ENCODE data around the gene EPYC. TPM values are rescaled to one million over a fixed set of nuclear protein-coding genes. Genes with fewer than 3 reads are reported as not detected.

EPYC gene
- total and polyA plus RNA-seq, 10 of the 15 experiments (the other 5 are each of a cell fraction or from before 2014, with no cell fraction given), result not detected

DNA sequence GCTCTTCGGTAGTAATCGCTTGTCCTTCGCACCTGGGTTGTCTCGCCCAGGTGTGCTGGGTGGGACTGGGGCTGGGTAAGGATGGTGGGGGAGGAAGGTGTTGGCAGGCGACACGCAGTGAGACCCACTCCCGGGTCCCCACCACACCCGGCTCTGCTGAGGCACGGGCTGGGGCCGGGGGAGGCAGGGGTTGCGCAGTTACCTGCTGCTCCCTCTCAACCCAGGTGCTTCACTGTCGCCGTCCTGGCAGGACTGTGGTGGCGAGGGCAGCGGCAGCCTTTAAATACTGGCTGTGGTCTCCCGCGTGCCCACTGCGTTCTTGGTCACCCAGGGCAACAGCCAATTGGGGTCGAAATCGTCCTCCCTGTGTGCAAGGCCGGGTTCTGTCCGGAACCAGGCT lies 49.9 kb downstream of the EPYC start, which contains the start of gene CCER1 (continued):
- TF ChIP-seq, protein P1, sequence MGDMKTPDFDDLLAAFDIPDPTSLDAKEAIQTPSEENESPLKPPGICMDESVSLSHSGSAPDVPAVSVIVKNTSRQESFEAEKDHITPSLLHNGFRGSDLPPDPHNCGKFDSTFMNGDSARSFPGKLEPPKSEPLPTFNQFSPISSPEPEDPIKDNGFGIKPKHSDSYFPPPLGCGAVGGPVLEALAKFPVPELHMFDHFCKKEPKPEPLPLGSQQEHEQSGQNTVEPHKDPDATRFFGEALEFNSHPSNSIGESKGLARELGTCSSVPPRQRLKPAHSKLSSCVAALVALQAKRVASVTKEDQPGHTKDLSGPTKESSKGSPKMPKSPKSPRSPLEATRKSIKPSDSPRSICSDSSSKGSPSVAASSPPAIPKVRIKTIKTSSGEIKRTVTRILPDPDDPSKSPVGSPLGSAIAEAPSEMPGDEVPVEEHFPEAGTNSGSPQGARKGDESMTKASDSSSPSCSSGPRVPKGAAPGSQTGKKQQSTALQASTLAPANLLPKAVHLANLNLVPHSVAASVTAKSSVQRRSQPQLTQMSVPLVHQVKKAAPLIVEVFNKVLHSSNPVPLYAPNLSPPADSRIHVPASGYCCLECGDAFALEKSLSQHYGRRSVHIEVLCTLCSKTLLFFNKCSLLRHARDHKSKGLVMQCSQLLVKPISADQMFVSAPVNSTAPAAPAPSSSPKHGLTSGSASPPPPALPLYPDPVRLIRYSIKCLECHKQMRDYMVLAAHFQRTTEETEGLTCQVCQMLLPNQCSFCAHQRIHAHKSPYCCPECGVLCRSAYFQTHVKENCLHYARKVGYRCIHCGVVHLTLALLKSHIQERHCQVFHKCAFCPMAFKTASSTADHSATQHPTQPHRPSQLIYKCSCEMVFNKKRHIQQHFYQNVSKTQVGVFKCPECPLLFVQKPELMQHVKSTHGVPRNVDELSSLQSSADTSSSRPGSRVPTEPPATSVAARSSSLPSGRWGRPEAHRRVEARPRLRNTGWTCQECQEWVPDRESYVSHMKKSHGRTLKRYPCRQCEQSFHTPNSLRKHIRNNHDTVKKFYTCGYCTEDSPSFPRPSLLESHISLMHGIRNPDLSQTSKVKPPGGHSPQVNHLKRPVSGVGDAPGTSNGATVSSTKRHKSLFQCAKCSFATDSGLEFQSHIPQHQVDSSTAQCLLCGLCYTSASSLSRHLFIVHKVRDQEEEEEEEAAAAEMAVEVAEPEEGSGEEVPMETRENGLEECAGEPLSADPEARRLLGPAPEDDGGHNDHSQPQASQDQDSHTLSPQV (IDR thresholded peaks at IDR 0.05), result no peak

DNA sequence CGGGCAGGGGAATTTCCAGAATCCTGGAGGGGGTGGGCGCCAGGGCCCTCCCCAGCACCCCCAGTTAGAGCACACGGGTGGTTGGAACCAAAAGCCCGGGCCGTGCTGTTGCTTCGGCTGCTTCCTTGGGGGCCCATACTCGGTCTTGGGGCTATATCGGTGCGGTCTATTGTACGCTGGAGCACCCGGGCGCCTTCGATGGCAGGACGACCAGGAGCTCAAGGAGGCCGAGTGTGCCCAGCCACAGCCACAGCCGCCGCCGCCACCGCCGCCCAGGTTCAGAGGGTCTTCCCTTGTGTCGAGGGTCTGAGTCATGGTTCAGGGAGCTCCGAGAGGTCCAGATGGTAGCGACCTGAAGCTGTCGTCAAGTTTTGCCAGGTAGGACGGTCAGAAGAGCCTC lies 50.3 kb downstream of the EPYC start:
- Histone ChIP-seq H3K4me1 (ENCODE audit: control insufficient read depth, insufficient read depth, low read length) (no peaks in the 10 kb centered on the region), H3K9ac (ENCODE audit: control insufficient read depth, insufficient read depth, low read length) (no peak overlapping the region), H3K36me3 (ENCODE audit: control insufficient read depth in 2 of 2, insufficient read depth in 2 of 2, low read length in 1 of 2) (no peaks in the 10 kb centered on the region), H2AFZ (ENCODE audit: control insufficient read depth, low read depth, low read length) (no peak overlapping the region), H3K27me3 (replicated peaks in 1 of 2; ENCODE audit: control insufficient read depth in 2 of 2, insufficient read depth in 2 of 2, low read length in 1 of 2) (no peaks in the 10 kb centered on the region), H3K4me2 (ENCODE audit: control insufficient read depth, insufficient read depth) (no peak overlapping the region), H3K4me3 (no peak overlapping the region), H3K27ac (ENCODE audit: control insufficient read depth, insufficient read depth) (no peak overlapping the region), H3K9me3 (replicated peaks; ENCODE audit: control insufficient read depth, insufficient read depth, low read length) (no peaks in the 10 kb centered on the region), H3K79me2 (ENCODE audit: control insufficient read depth, insufficient read depth, low read length) (no peaks in the 10 kb centered on the region), H4K20me1 (ENCODE audit: control insufficient read depth, insufficient read depth) (no peaks in the 10 kb centered on the region)
- ChIA-PET CTCF (no interaction called here), POLR2A (no interaction called here), SMC1A (ENCODE audit: uncharacterized antibody, unreplicated experiment) (no interaction called here), RAD21 (ENCODE audit: unreplicated experiment) (no interaction called here)
- TF ChIP-seq SIN3A (IDR thresholded peaks at IDR 0.05; ENCODE audit: low read depth, low read length), result no peak
- no peak for TF ChIP-seq BCL11A (IDR thresholded peaks at IDR 0.05; ENCODE audit: low read depth, low read length)
- TF ChIP-seq, protein P2, sequence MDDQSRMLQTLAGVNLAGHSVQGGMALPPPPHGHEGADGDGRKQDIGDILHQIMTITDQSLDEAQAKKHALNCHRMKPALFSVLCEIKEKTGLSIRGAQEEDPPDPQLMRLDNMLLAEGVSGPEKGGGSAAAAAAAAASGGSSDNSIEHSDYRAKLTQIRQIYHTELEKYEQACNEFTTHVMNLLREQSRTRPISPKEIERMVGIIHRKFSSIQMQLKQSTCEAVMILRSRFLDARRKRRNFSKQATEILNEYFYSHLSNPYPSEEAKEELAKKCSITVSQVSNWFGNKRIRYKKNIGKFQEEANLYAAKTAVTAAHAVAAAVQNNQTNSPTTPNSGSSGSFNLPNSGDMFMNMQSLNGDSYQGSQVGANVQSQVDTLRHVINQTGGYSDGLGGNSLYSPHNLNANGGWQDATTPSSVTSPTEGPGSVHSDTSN (IDR thresholded peaks at IDR 0.05; ENCODE audit: insufficient replicate concordance, low read depth, low read length), result no peak
- TF ChIP-seq RAD51 (IDR thresholded peaks at IDR 0.05), result no peak
- TF ChIP-seq CBX3 (IDR thresholded peaks at IDR 0.05; ENCODE audit: borderline replicate concordance, low read depth), result no peak
- no peak for TF ChIP-seq GATAD2B (conservative IDR thresholded peaks at IDR 0.05; ENCODE audit: low read depth)
- in situ Hi-C loops (cut with MboI), result no loop called here
- 83% methylated on average over 25 of the region's 25 CpGs for WGBS (ENCODE audit: insufficient coverage, insufficient replicate concordance, low lambda C conversion rate, missing lambda C conversion rate)
- no TSS peak for BruUV-seq (replicated peaks)
- ATAC-seq (no peak), FAIRE-seq (no peak), DNase-seq (ENCODE audit: low read depth, low spot score) (no peak)
- intact Hi-C loops (cut with micrococcal nuclease; ENCODE audit: unreplicated experiment), result loop anchor here (10.0 kb wide), 1 partner anchor 1410 kb away; no protein-coding TSS in a partner anchor
